GM23338 (cell line): ENCODE measurements around the gene ZBTB39. TPM values are rescaled to one million over a fixed set of nuclear protein-coding genes. Genes with fewer than 3 reads are reported as not detected.

Experiments
- ATAC-seq: fragments of 200-7000 bp; cut with Tn5 transposase; 3 replicates; pipeline ENCODE4 v1.9.1; 2020
- DNase-seq: peaks from one replicate; pipeline ENCODE4 v3.0.0-alpha.2; 2015; ENCODE audit warnings: low spot score
- H2AFZ ChIP-seq: fragments of 200-600 bp; sonication (generic); 2 replicates; pipeline ENCODE4 v1.8.0; 2016; ENCODE audit warnings: antibody characterized with exemption, mild to moderate bottlenecking, moderate library complexity
- H3F3A ChIP-seq: fragments of 200-600 bp; sonication (generic); replicated peaks from 2 replicates; pipeline ENCODE4 v1.8.0; 2017; ENCODE audit warnings: antibody characterized with exemption, mixed run types, low read depth
- H3K27ac ChIP-seq: fragments of 200-600 bp; sonication (generic); 2 replicates; pipeline ENCODE4 v1.6.1; 2016; ENCODE audit warnings: low read depth
- H3K27me3 ChIP-seq: fragments of 200-600 bp; sonication (generic); 2 replicates; pipeline ENCODE4 v1.8.0; 2016; ENCODE audit warnings: mild to moderate bottlenecking, mixed run types, moderate library complexity; ENCODE audit not compliant: insufficient read depth
- H3K36me3 ChIP-seq: fragments of 200-600 bp; sonication (generic); 2 replicates; pipeline ENCODE4 v1.8.0; 2016; ENCODE audit warnings: mild to moderate bottlenecking; ENCODE audit not compliant: insufficient read depth
- H3K4me1 ChIP-seq: fragments of 200-600 bp; sonication (generic); 2 replicates; pipeline ENCODE4 v1.8.0; 2016; ENCODE audit warnings: mild to moderate bottlenecking, moderate library complexity; ENCODE audit not compliant: insufficient read depth
- H3K4me2 ChIP-seq: fragments of 200-600 bp; sonication (generic); 2 replicates; pipeline ENCODE4 v1.7.1; 2017; ENCODE audit warnings: mixed run types
- H3K4me3 ChIP-seq: fragments of 200-600 bp; sonication (generic); 2 replicates; pipeline ENCODE4 v1.6.1; 2016; ENCODE audit warnings: mixed run types
- H3K79me2 ChIP-seq: fragments of 200-600 bp; sonication (generic); replicated peaks from 2 replicates; pipeline ENCODE4 v1.8.0; 2017; ENCODE audit warnings: mild to moderate bottlenecking; ENCODE audit not compliant: insufficient read depth
- H3K9me2 ChIP-seq: fragments of 200-600 bp; sonication (generic); 2 replicates; pipeline ENCODE4 v1.8.0; 2017; ENCODE audit not compliant: insufficient read depth
- H4K20me1 ChIP-seq: fragments of 200-600 bp; sonication (generic); replicated peaks from 2 replicates; pipeline ENCODE4 v1.8.0; 2017; ENCODE audit warnings: mild to moderate bottlenecking; ENCODE audit not compliant: insufficient read depth
- H3K27ac Mint-ChIP-seq: 2 replicates; pipeline ENCODE4 v1.8.0; 2020; ENCODE audit warnings: inconsistent platforms, mild to moderate bottlenecking, moderate library complexity, mixed read lengths
- H3K27me3 Mint-ChIP-seq: 3 replicates; pipeline ENCODE4 v1.8.0; 2022; ENCODE audit warnings: low read depth, mild to moderate bottlenecking, moderate library complexity, mixed read lengths, inconsistent platforms; ENCODE audit not compliant: insufficient read depth, poor library complexity
- H3K36me3 Mint-ChIP-seq: 3 replicates; pipeline ENCODE4 v1.8.0; 2021; ENCODE audit warnings: low read depth, mild to moderate bottlenecking, inconsistent platforms, moderate library complexity, mixed read lengths
- H3K4me1 Mint-ChIP-seq: 3 replicates; pipeline ENCODE4 v1.8.0; 2020; ENCODE audit warnings: mild to moderate bottlenecking, inconsistent platforms, mixed read lengths
- H3K4me3 Mint-ChIP-seq: 3 replicates; pipeline ENCODE4 v1.8.0; 2021; ENCODE audit warnings: moderate library complexity, mild to moderate bottlenecking, inconsistent platforms, mixed read lengths
- H3K9me3 Mint-ChIP-seq: 3 replicates; pipeline ENCODE4 v1.8.0; 2020; ENCODE audit warnings: moderate library complexity, mild to moderate bottlenecking, inconsistent platforms, mixed read lengths
- CREB1 ChIP-seq: fragments of 250-450 bp; sonication (Bioruptor Pico); IDR thresholded peaks from 2 replicates; pipeline ENCODE4 v1.5.0; 2020; ENCODE audit warnings: low read depth, mild to moderate bottlenecking, moderate library complexity
- EZH2 ChIP-seq: fragments of 200-600 bp; sonication (generic); IDR thresholded peaks from one replicate; pipeline ENCODE4 v1.8.0; 2017; ENCODE audit warnings: antibody characterized with exemption, mild to moderate bottlenecking, low read depth; ENCODE audit not compliant: unreplicated experiment
- EZH2phosphoT487 ChIP-seq: fragments of 200-600 bp; sonication (generic); IDR thresholded peaks from one replicate; pipeline ENCODE4 v1.8.1; 2018; ENCODE audit warnings: antibody characterized with exemption; ENCODE audit not compliant: unreplicated experiment
- JUNB ChIP-seq: IDR thresholded peaks from one replicate; pipeline ENCODE4 v1.6.1; 2016; ENCODE audit warnings: antibody characterized with exemption; ENCODE audit not compliant: unreplicated experiment
- NANOG ChIP-seq: IDR thresholded peaks from 2 replicates; pipeline ENCODE4 v1.6.1; 2016; ENCODE audit warnings: antibody characterized with exemption, borderline replicate concordance
- POLR2AphosphoS5 ChIP-seq: IDR thresholded peaks from 2 replicates; pipeline ENCODE4 v1.6.1; 2016; ENCODE audit warnings: antibody characterized with exemption, low read depth
- STAT1 ChIP-seq: IDR thresholded peaks from one replicate; pipeline ENCODE4 v1.6.1; 2016; ENCODE audit warnings: antibody characterized with exemption; ENCODE audit not compliant: unreplicated experiment
- ZNF114 ChIP-seq: fragments of 250-450 bp; sonication (Bioruptor Pico); IDR thresholded peaks from 2 replicates; pipeline ENCODE4 v1.5.0; 2020; ENCODE audit warnings: mild to moderate bottlenecking, moderate library complexity
- ZNF331 ChIP-seq: fragments of 250-450 bp; sonication (Bioruptor Pico); IDR thresholded peaks from 2 replicates; pipeline ENCODE4 v1.5.0; 2020; ENCODE audit warnings: low read depth, mild to moderate bottlenecking, moderate library complexity
- polyA plus RNA-seq: library from polyadenylated mRNA; unstranded; fragments of >200 nt; fragmentation: Nextera tagmentation; extraction: Ambion mirVana; gene quantifications from 2 replicates; pipeline ENCODE4 v1.2.1, GENCODE V29; 2016
- total RNA-seq: library from RNA; depleted of rRNA; stranded (reverse); fragments of >200 nt; shearing (Covaris generic); gene quantifications from 2 replicates; pipeline ENCODE4 v1.2.3, GENCODE V29; 2014
- TF ChIP-seq, protein P1 (sequence below): IDR thresholded peaks from 2 replicates; pipeline ENCODE4 v1.6.1; 2016; ENCODE audit warnings: antibody characterized with exemption
- TF ChIP-seq, protein P2 (sequence below): IDR thresholded peaks from one replicate; pipeline ENCODE4 v1.6.1; 2018; ENCODE audit warnings: antibody characterized with exemption; ENCODE audit not compliant: unreplicated experiment
- TF ChIP-seq, protein P3 (sequence below), 2 experiments: fragments of 200-600 bp in 1 of 2; sonication (generic) in 1 of 2; conservative IDR thresholded peaks; 2 replicates each; pipeline versions ENCODE4 v1.5.1 to v1.6.1; 2016 to 2017; ENCODE audit warnings: antibody characterized with exemption in 2 of 2, low read depth in 2 of 2, mild to moderate bottlenecking in 2 of 2, moderate library complexity in 1 of 2
- TF ChIP-seq, protein P4 (sequence below): fragments of 250-450 bp; sonication (Bioruptor Pico); IDR thresholded peaks from 2 replicates; pipeline ENCODE4 v1.5.0; 2020; ENCODE audit warnings: mild to moderate bottlenecking, moderate library complexity

The ZBTB39 gene
- total and polyA plus RNA-seq, 2 experiments from 2014 or later = 6.6 to 26.7 TPM

DNA sequence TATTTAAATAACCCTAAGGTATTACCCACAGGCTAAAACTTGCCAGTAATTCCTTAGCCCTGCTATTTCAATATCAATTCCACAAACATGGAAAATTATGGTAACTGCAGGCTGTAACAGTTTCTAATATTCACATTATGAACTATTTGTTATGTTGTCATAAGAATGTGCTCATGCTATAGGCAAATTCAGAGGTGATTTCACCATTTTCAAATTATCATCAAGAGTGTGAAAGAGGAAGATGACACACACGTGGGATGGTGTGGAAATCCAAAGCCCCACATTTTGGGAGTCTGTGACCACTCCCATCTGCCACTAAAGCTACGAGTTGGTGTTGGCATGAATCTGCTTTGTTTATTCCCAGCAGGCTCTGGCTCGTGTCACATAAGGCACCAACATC lies 49.5 kb upstream of the ZBTB39 start:
- Histone ChIP-seq H2AFZ (no peak overlapping the region), H3F3A (peaks cover 9% of the 10 kb centered on the region; the same call in 1 of the 2 replicates), H3K79me2 (no peaks in the 10 kb centered on the region), H3K4me1 (no peaks in the 10 kb centered on the region), H3K9me2 (no peaks in the 10 kb centered on the region), H3K4me3 (no peak overlapping the region), H3K36me3 (peaks cover 36% of the 10 kb centered on the region), H3K27ac (no peak overlapping the region), H4K20me1 (peaks cover 4% of the 10 kb centered on the region; the same call in 1 of the 2 replicates), H3K4me2 (no peak overlapping the region), H3K27me3 (no peaks in the 10 kb centered on the region)
- TF ChIP-seq EZH2phosphoT487 (no peak), ZNF331 (CRISPR knock-in tag) (no peak), JUNB (no peak), ZNF114 (CRISPR knock-in tag) (no peak), NANOG (no peak), EZH2 (no peak), POLR2AphosphoS5 (no peak), CREB1 (CRISPR knock-in tag) (no peak), STAT1 (no peak)
- TF ChIP-seq, protein P1, sequence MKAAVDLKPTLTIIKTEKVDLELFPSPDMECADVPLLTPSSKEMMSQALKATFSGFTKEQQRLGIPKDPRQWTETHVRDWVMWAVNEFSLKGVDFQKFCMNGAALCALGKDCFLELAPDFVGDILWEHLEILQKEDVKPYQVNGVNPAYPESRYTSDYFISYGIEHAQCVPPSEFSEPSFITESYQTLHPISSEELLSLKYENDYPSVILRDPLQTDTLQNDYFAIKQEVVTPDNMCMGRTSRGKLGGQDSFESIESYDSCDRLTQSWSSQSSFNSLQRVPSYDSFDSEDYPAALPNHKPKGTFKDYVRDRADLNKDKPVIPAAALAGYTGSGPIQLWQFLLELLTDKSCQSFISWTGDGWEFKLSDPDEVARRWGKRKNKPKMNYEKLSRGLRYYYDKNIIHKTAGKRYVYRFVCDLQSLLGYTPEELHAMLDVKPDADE = no peak
- TF ChIP-seq, protein P2, sequence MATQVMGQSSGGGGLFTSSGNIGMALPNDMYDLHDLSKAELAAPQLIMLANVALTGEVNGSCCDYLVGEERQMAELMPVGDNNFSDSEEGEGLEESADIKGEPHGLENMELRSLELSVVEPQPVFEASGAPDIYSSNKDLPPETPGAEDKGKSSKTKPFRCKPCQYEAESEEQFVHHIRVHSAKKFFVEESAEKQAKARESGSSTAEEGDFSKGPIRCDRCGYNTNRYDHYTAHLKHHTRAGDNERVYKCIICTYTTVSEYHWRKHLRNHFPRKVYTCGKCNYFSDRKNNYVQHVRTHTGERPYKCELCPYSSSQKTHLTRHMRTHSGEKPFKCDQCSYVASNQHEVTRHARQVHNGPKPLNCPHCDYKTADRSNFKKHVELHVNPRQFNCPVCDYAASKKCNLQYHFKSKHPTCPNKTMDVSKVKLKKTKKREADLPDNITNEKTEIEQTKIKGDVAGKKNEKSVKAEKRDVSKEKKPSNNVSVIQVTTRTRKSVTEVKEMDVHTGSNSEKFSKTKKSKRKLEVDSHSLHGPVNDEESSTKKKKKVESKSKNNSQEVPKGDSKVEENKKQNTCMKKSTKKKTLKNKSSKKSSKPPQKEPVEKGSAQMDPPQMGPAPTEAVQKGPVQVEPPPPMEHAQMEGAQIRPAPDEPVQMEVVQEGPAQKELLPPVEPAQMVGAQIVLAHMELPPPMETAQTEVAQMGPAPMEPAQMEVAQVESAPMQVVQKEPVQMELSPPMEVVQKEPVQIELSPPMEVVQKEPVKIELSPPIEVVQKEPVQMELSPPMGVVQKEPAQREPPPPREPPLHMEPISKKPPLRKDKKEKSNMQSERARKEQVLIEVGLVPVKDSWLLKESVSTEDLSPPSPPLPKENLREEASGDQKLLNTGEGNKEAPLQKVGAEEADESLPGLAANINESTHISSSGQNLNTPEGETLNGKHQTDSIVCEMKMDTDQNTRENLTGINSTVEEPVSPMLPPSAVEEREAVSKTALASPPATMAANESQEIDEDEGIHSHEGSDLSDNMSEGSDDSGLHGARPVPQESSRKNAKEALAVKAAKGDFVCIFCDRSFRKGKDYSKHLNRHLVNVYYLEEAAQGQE = no peak
- TF ChIP-seq, protein P3, sequence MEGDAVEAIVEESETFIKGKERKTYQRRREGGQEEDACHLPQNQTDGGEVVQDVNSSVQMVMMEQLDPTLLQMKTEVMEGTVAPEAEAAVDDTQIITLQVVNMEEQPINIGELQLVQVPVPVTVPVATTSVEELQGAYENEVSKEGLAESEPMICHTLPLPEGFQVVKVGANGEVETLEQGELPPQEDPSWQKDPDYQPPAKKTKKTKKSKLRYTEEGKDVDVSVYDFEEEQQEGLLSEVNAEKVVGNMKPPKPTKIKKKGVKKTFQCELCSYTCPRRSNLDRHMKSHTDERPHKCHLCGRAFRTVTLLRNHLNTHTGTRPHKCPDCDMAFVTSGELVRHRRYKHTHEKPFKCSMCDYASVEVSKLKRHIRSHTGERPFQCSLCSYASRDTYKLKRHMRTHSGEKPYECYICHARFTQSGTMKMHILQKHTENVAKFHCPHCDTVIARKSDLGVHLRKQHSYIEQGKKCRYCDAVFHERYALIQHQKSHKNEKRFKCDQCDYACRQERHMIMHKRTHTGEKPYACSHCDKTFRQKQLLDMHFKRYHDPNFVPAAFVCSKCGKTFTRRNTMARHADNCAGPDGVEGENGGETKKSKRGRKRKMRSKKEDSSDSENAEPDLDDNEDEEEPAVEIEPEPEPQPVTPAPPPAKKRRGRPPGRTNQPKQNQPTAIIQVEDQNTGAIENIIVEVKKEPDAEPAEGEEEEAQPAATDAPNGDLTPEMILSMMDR (conservative IDR thresholded peaks at IDR 0.05; ENCODE audit: low read depth in 2 of 2) = no peak
- TF ChIP-seq, protein P4, sequence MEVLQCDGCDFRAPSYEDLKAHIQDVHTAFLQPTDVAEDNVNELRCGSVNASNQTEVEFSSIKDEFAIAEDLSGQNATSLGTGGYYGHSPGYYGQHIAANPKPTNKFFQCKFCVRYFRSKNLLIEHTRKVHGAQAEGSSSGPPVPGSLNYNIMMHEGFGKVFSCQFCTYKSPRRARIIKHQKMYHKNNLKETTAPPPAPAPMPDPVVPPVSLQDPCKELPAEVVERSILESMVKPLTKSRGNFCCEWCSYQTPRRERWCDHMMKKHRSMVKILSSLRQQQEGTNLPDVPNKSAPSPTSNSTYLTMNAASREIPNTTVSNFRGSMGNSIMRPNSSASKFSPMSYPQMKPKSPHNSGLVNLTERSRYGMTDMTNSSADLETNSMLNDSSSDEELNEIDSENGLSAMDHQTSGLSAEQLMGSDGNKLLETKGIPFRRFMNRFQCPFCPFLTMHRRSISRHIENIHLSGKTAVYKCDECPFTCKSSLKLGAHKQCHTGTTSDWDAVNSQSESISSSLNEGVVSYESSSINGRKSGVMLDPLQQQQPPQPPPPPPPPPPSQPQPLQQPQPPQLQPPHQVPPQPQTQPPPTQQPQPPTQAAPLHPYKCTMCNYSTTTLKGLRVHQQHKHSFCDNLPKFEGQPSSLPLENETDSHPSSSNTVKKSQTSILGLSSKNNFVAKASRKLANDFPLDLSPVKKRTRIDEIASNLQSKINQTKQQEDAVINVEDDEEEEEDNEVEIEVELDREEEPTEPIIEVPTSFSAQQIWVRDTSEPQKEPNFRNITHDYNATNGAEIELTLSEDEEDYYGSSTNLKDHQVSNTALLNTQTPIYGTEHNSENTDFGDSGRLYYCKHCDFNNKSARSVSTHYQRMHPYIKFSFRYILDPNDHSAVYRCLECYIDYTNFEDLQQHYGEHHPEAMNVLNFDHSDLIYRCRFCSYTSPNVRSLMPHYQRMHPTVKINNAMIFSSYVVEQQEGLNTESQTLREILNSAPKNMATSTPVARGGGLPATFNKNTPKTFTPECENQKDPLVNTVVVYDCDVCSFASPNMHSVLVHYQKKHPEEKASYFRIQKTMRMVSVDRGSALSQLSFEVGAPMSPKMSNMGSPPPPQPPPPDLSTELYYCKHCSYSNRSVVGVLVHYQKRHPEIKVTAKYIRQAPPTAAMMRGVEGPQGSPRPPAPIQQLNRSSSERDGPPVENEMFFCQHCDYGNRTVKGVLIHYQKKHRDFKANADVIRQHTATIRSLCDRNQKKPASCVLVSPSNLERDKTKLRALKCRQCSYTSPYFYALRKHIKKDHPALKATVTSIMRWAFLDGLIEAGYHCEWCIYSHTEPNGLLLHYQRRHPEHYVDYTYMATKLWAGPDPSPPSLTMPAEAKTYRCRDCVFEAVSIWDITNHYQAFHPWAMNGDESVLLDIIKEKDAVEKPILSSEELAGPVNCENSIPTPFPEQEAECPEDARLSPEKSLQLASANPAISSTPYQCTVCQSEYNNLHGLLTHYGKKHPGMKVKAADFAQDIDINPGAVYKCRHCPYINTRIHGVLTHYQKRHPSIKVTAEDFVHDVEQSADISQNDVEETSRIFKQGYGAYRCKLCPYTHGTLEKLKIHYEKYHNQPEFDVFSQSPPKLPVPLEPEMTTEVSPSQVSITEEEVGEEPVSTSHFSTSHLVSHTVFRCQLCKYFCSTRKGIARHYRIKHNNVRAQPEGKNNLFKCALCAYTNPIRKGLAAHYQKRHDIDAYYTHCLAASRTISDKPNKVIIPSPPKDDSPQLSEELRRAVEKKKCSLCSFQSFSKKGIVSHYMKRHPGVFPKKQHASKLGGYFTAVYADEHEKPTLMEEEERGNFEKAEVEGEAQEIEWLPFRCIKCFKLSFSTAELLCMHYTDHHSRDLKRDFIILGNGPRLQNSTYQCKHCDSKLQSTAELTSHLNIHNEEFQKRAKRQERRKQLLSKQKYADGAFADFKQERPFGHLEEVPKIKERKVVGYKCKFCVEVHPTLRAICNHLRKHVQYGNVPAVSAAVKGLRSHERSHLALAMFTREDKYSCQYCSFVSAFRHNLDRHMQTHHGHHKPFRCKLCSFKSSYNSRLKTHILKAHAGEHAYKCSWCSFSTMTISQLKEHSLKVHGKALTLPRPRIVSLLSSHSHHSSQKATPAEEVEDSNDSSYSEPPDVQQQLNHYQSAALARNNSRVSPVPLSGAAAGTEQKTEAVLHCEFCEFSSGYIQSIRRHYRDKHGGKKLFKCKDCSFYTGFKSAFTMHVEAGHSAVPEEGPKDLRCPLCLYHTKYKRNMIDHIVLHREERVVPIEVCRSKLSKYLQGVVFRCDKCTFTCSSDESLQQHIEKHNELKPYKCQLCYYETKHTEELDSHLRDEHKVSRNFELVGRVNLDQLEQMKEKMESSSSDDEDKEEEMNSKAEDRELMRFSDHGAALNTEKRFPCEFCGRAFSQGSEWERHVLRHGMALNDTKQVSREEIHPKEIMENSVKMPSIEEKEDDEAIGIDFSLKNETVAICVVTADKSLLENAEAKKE (CRISPR knock-in tag) = no peak
- Mint-ChIP-seq H3K36me3 (peaks cover 51% of the 10 kb centered on the region), H3K27me3 (no peaks in the 10 kb centered on the region), H3K27ac (no peak overlapping the region), H3K4me1 (no peaks in the 10 kb centered on the region), H3K4me3 (no peak overlapping the region), H3K9me3 (no peaks in the 10 kb centered on the region)
- DNase-seq = no peak
- no peak for ATAC-seq
